Neural cell (in vitro differentiated cells): ENCODE results near the gene TSPAN33. TPM values are rescaled to one million over a fixed set of nuclear protein-coding genes. Genes with fewer than 3 reads are reported as not detected.

ENCODE experiments used
- H2AFZ ChIP-seq: fragments of 200-600, 300-800 bp; sonication (generic), shearing (Covaris generic); 2 replicates; pipeline ENCODE4 v1.6.0; 2014; ENCODE audit warnings: low read depth, mild to moderate bottlenecking, antibody characterized with exemption, low read length, moderate library complexity
- H3F3A ChIP-seq: fragments of 200-600 bp; shearing (Covaris generic); 2 replicates; pipeline ENCODE4 v1.6.1; 2016; ENCODE audit warnings: mild to moderate bottlenecking, moderate library complexity, mixed read lengths, antibody characterized with exemption, low read length; ENCODE audit not compliant: insufficient read depth, poor library complexity, severe bottlenecking
- H3K27ac ChIP-seq: fragments of 200-600, 300-800 bp; sonication (generic), shearing (Covaris generic); 2 replicates; pipeline ENCODE4 v1.5.1; 2014; ENCODE audit warnings: mild to moderate bottlenecking, low read length, moderate library complexity
- H3K27me3 ChIP-seq: fragments of 300-800, 200-600 bp; sonication (generic), shearing (Covaris generic); 2 replicates; pipeline ENCODE4 v1.6.0; 2014; ENCODE audit warnings: mild to moderate bottlenecking, low read depth, low read length, moderate library complexity; ENCODE audit not compliant: insufficient read depth
- H3K36me3 ChIP-seq: fragments of 300-800, 200-600 bp; sonication (generic), shearing (Covaris generic); 2 replicates; pipeline ENCODE4 v1.5.1; 2014; ENCODE audit warnings: mild to moderate bottlenecking, antibody characterized with exemption, low read length, moderate library complexity; ENCODE audit not compliant: insufficient read depth
- H3K4me2 ChIP-seq: fragments of 300-800, 200-600 bp; sonication (generic), shearing (Covaris generic); 2 replicates; pipeline ENCODE4 v1.6.0; 2014; ENCODE audit warnings: mild to moderate bottlenecking, low read length
- H3K4me3 ChIP-seq: fragments of 300-800, 200-600 bp; sonication (generic), shearing (Covaris generic); 2 replicates; pipeline ENCODE4 v1.5.1; 2014; ENCODE audit warnings: mild to moderate bottlenecking, low read length, moderate library complexity
- H3K79me2 ChIP-seq: fragments of 200-600 bp; shearing (Covaris generic); replicated peaks from 2 replicates; pipeline ENCODE4 v1.6.0; 2014; ENCODE audit warnings: mild to moderate bottlenecking, low read length, moderate library complexity; ENCODE audit not compliant: insufficient read depth
- H3K9ac ChIP-seq: fragments of 300-800, 200-600 bp; sonication (generic), shearing (Covaris generic); 2 replicates; pipeline ENCODE4 v1.6.1; 2016; ENCODE audit warnings: mild to moderate bottlenecking, low read length, mixed read lengths
- H3K9me2 ChIP-seq: fragments of 200-600 bp; shearing (Covaris generic); 2 replicates; pipeline ENCODE4 v1.6.1; 2016; ENCODE audit warnings: mild to moderate bottlenecking, low read length, mixed read lengths; ENCODE audit not compliant: insufficient read depth
- H3K9me3 ChIP-seq: fragments of 200-600, 300-800 bp; sonication (generic), shearing (Covaris generic); 2 replicates; pipeline ENCODE4 v1.6.1; 2016; ENCODE audit warnings: mild to moderate bottlenecking, mixed run types, low read length, moderate library complexity, mixed read lengths
- H4K20me1 ChIP-seq: fragments of 200-600 bp; shearing (Covaris generic); 2 replicates; pipeline ENCODE4 v1.6.1; 2016; ENCODE audit warnings: mild to moderate bottlenecking, mixed run types; ENCODE audit not compliant: insufficient read depth
- EP300 ChIP-seq: fragments of 450-650 bp; conservative IDR thresholded peaks from 2 replicates; pipeline ENCODE4 v1.6.1; 2014; ENCODE audit warnings: antibody characterized with exemption, mild to moderate bottlenecking, moderate library complexity; ENCODE audit not compliant: poor library complexity, severe bottlenecking
- EZH2 ChIP-seq: fragments of 200-600, 300-800 bp; shearing (Covaris generic), sonication (generic); IDR thresholded peaks from 2 replicates; pipeline ENCODE4 v1.6.1; 2014; ENCODE audit warnings: antibody characterized with exemption, low read length, borderline replicate concordance, mild to moderate bottlenecking; ENCODE audit not compliant: insufficient read depth, poor library complexity, severe bottlenecking
- MXI1 ChIP-seq: fragments of 450-650 bp; conservative IDR thresholded peaks from 2 replicates; pipeline ENCODE4 v1.6.1; 2014; ENCODE audit warnings: antibody characterized with exemption, mild to moderate bottlenecking; ENCODE audit not compliant: poor library complexity, severe bottlenecking
- POLR2AphosphoS5 ChIP-seq: IDR thresholded peaks from 2 replicates; pipeline ENCODE4 v1.6.1; 2012
- RAD21 ChIP-seq: fragments of 450-650 bp; conservative IDR thresholded peaks from 2 replicates; pipeline ENCODE4 v1.6.1; 2014; ENCODE audit warnings: antibody characterized with exemption, mild to moderate bottlenecking, moderate library complexity
- SMC3 ChIP-seq: fragments of 450-650 bp; conservative IDR thresholded peaks from 2 replicates; pipeline ENCODE4 v1.6.1; 2014; ENCODE audit warnings: antibody characterized with exemption, mild to moderate bottlenecking, moderate library complexity; ENCODE audit not compliant: poor library complexity
- TAF1 ChIP-seq: IDR thresholded peaks from 2 replicates; pipeline ENCODE4 v1.6.1; 2012; ENCODE audit warnings: low read depth
- polyA plus RNA-seq: library from polyadenylated mRNA; depleted of rRNA; stranded (reverse); fragments of >200 nt; gene quantifications from 2 replicates; pipeline ENCODE4 v1.2.3, GENCODE V29; 2014
- TF ChIP-seq, protein P1 (sequence below): fragments of 450-650 bp; IDR thresholded peaks from 2 replicates; pipeline ENCODE4 v1.5.1; 2014; ENCODE audit warnings: antibody characterized with exemption, mild to moderate bottlenecking, moderate library complexity; ENCODE audit not compliant: poor library complexity, severe bottlenecking
- TF ChIP-seq, protein P2 (sequence below): IDR thresholded peaks from 2 replicates; pipeline ENCODE4 v1.6.1; 2012; ENCODE audit warnings: borderline replicate concordance

TSPAN33 gene
- polyA plus RNA-seq, 1 donor from 2014 or later = 2.5 TPM

DNA sequence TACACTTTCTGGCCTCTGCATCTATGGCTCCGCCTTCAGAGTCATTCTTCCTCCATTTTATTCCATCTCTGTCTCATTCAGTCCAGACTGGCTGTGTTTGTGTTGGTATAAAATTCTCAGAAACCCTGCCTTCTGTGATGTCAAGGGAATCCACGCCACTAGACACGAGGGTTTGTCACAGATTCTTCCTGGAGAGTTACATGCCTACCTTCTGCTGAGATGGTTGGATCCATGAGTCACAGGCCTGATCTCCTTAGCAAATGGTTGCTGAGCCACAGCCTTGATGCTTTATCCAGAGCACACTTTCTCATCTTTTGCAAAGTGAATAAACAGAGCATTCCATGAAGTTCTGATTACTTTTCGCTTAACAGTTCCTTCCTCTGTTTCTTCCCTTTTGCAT lies 35.9 kb upstream of the TSPAN33 start:
- Histone ChIP-seq H3K36me3 (no peaks in the 10 kb centered on the region), H3K4me2 (no peak overlapping the region), H3K27ac (no peak overlapping the region), H2AFZ (no peak overlapping the region), H3K79me2 (no peaks in the 10 kb centered on the region), H3K9me2 (no peaks in the 10 kb centered on the region), H3F3A (no peaks in the 10 kb centered on the region), H4K20me1 (no peaks in the 10 kb centered on the region), H3K4me3 (no peak overlapping the region), H3K9ac (no peak overlapping the region), H3K27me3 (no peaks in the 10 kb centered on the region), H3K9me3 (no peaks in the 10 kb centered on the region)
- TF ChIP-seq, protein P1, sequence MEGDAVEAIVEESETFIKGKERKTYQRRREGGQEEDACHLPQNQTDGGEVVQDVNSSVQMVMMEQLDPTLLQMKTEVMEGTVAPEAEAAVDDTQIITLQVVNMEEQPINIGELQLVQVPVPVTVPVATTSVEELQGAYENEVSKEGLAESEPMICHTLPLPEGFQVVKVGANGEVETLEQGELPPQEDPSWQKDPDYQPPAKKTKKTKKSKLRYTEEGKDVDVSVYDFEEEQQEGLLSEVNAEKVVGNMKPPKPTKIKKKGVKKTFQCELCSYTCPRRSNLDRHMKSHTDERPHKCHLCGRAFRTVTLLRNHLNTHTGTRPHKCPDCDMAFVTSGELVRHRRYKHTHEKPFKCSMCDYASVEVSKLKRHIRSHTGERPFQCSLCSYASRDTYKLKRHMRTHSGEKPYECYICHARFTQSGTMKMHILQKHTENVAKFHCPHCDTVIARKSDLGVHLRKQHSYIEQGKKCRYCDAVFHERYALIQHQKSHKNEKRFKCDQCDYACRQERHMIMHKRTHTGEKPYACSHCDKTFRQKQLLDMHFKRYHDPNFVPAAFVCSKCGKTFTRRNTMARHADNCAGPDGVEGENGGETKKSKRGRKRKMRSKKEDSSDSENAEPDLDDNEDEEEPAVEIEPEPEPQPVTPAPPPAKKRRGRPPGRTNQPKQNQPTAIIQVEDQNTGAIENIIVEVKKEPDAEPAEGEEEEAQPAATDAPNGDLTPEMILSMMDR = no peak
- no peak for TF ChIP-seq RAD21
- no peak for TF ChIP-seq SMC3
- TF ChIP-seq POLR2AphosphoS5 = no peak
- TF ChIP-seq TAF1 = no peak
- TF ChIP-seq EP300 = no peak
- TF ChIP-seq, protein P2, sequence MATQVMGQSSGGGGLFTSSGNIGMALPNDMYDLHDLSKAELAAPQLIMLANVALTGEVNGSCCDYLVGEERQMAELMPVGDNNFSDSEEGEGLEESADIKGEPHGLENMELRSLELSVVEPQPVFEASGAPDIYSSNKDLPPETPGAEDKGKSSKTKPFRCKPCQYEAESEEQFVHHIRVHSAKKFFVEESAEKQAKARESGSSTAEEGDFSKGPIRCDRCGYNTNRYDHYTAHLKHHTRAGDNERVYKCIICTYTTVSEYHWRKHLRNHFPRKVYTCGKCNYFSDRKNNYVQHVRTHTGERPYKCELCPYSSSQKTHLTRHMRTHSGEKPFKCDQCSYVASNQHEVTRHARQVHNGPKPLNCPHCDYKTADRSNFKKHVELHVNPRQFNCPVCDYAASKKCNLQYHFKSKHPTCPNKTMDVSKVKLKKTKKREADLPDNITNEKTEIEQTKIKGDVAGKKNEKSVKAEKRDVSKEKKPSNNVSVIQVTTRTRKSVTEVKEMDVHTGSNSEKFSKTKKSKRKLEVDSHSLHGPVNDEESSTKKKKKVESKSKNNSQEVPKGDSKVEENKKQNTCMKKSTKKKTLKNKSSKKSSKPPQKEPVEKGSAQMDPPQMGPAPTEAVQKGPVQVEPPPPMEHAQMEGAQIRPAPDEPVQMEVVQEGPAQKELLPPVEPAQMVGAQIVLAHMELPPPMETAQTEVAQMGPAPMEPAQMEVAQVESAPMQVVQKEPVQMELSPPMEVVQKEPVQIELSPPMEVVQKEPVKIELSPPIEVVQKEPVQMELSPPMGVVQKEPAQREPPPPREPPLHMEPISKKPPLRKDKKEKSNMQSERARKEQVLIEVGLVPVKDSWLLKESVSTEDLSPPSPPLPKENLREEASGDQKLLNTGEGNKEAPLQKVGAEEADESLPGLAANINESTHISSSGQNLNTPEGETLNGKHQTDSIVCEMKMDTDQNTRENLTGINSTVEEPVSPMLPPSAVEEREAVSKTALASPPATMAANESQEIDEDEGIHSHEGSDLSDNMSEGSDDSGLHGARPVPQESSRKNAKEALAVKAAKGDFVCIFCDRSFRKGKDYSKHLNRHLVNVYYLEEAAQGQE = no peak
- no peak for TF ChIP-seq EZH2
- no peak for TF ChIP-seq MXI1

DNA sequence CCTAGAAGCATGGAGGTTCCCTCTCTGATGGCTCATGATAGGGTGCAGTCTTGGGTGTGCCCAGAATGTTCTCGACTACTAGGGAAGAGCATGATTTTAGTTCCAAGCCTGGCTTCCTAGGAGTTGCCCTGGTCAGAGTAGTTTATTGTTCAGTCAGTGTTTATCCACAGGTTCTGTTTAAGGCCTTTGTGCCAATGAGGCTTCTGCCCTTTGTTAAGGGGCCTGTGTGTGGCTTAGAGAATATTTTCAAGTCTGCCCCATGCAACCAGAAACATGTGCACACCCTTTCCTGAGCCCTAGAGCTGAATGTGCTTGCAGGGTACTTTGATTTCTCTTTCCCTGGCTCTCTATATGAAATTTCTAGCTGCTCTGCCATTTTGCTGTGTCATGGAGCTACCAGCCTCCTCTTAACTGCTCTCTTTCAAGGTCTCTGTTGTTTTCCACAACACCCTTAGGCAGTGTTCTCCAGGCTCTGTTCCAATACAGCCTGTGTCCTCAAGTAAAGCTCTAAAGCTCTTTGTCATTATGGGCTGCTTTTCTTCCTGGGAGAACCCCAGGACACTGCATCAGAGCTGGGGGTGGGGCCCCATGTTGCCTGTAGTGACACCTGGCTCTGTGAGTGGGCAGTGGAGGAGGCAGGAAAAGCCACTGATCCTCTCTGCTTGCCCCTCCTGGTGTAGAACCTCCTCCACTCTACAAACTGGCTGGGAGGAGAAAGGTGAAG lies 34.1 kb upstream of the TSPAN33 start:
- no peaks in the 10 kb centered on the region for H3K9me3 ChIP-seq
- H3F3A ChIP-seq = no peaks in the 10 kb centered on the region
- H3K27ac ChIP-seq = no peak overlapping the region
- no peak overlapping the region for H2AFZ ChIP-seq
- H3K79me2 ChIP-seq = no peaks in the 10 kb centered on the region
- H3K36me3 ChIP-seq = no peaks in the 10 kb centered on the region
- no peaks in the 10 kb centered on the region for H3K27me3 ChIP-seq
- TF ChIP-seq, protein P2 = no peak
- TF ChIP-seq MXI1 (no peak), EZH2 (no peak), TAF1 (no peak), EP300 (no peak)
- H3K9ac ChIP-seq = no peak overlapping the region
- H3K9me2 ChIP-seq = no peaks in the 10 kb centered on the region
- no peaks in the 10 kb centered on the region for H4K20me1 ChIP-seq
- H3K4me2 ChIP-seq = no peak overlapping the region
- H3K4me3 ChIP-seq = no peak overlapping the region
